NCI-H2081 treated with DMSO at 0.1 percent for 48 hours (cell line): ENCODE measurements around the gene RNF145.

Experiments
- DNase-seq: peaks from one replicate; lab custom pipeline; 2025; lab: John Stamatoyannopoulos, UW

Gene RNF145

GRCh38 chr5:159217236-159217635 lies 7.9 kb upstream of the RNF145 start:
- DNase-seq: no peak

- no peak for DNase-seq
Observed at GRCh38 chr5:159216454-159216853, 7.1 kb upstream of the RNF145 start.

DNA sequence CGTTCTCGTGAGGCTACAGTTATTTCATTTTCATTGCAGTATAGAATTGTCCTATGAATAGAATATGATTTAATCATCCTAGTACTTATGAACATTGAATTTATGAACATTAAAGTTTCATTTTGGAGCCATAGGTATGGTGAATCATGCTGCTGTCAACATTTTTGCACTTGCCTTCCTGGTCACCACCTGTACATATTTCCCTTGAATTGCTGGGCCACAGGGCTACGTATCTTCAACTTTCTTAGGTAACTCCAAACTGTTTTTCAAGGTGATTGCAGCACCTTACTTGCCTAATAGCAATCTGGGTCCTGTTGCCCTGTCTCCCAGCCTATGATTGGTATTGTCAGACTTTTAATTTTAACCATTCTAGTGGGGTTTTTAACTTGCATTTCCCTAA lies 6.5 kb upstream of the RNF145 start:
- DNase-seq: no peak

GRCh38 chr5:159214486-159215271 lies 5.3 kb upstream of the RNF145 start:
- no peak for DNase-seq

DNA sequence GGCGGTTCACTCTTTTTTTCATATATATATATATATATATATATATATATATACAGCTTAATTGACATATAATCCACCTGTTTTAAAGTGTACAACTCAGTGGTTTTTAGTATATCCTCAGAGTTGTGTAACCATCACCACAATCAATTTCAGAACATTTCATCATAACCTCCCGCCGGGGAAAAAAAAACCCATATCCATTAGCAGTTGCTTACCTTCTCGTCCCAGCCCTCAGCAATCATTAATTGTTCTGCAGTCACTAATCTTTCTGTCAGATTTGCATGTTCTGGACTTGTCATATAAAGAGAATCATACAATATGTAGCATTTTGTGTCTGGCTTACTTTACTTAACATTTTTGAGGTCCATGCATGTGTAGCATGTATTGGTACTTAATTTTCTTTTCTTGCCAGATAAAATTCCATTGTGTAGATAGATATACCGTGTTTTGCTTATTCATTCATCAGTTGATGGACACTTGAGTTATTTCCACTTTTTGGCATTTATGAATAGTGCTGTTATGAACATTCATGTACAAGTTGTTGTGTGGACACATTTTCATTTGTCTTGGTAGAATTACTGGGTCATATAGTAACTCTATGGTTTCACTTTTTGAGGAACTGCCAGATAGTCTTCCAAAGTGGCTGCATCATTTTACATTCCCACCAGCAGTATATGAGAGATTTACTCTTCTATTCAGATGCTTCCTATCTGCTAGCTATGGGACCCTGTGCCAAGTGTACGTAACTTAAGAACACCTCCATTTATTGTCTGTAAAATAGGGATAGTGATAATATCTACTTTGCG lies 3.5 kb upstream of the RNF145 start:
- DNase-seq: no peak

- DNase-seq: no peak
Observed at GRCh38 chr5:159211729-159212174, 2.4 kb upstream of the RNF145 start.

- no peak for DNase-seq
Observed at GRCh38 chr5:159210846-159211245, 1.5 kb upstream of the RNF145 start.

DNA sequence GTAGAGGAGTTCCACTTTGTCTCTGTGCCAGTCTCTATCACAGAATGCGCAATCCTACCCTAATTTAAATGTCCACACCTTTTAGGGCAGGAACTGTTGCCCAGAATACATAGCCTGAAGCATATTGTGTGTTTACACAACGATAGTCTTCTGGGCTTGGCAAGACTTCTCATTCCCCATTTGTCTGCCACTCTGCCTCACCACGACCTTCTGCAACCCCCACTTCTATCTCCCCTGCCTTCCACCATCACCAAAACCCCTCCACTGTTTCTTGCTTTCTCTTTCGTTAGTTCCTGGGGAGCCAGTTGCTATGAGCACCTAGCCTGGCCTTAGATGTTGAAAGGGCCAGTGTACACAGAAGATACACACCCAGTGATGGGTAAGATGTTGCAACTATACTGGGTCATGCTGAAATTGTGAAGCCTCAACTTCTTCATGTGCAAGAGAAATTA lies 883 bp upstream of the RNF145 start:
- DNase-seq: peak; percentile 41

- no peak for DNase-seq
Observed at GRCh38 chr5:159208514-159209437, 577 bp downstream of the RNF145 start.

DNA sequence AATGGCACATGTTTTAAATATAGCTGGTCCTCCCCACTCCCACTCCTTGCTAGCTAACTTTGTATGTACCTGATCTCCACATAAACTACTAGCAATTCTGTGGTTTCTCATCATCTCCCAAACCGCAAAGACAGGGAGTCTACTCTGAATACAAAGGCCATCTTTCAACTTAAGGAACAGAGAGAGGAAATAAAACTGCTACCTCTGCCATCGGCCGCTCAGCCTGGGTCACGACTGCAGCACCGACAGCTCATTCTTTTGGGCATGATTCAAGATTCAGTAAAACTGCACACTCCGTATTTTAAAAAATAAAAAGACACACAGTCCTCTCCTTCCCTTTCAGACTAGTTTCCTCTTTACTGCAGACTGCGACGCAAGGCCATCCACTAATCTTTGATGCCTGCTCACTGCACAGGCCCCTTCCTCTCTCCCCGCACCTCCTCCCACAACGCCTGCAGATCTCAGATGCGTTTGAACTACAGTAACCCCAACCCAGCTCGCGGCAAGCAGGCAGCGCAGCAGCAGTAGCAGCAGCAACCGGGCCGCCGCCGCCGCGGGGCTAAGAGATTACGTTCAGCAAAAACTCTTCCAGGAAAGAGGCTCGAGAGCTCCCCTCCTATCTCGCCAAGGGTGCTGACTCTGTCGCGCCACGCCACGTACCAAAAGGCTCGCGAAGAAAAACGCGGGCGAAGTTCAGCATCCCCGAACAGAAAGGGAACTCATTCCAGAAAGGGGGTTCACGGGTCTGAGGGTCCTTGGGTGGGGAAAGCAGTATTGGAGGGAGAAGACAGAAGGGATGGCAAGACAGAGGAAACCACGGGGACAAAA lies 1.5 kb downstream of the RNF145 start:
- no peak for DNase-seq

DNA sequence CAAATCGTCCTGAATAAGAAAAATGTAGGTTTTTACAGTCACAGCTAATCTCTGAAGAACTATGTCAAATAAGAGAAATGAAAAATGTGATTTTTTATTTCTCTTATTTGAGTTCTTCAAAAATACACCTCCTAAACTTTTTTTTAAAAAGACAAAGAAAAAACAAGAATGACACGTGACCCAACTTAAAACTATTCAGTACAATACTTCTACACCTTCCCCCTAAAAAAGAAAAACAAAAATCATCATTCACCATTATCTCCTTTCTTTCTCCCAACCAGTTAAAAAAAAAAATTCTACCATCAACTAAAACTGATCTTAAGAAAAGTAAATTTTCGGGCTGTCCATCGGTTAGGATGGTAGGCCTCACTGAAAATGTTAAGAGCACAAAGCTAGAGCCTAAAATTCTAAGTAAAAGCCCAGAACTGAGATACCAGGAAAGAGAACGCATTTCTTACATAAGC lies 2.1 kb downstream of the RNF145 start:
- DNase-seq: no peak

- no peak for DNase-seq
Observed at GRCh38 chr5:159206818-159207217, 2.5 kb downstream of the RNF145 start.

- DNase-seq: no peak
Observed at GRCh38 chr5:159206368-159206767, 3.0 kb downstream of the RNF145 start.

DNA sequence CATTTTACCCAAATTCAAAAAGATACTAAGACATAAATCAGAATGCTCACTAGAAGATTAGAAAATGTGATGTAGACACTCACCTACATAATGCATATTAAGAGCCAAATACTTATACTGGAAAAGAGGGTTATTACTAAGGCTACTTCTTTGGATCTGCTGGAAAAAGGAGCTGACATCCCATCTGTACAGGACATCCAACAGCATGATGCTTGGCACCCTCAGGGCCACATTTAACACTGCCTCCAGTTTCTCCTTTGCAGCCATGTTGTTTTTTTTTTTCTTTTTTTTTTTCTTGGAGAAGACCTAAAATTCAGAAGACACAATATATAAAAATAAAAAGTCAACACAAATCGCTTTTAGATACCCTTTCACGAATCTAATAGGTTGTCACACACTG lies 6.0 kb downstream of the RNF145 start:
- no peak for DNase-seq

DNA sequence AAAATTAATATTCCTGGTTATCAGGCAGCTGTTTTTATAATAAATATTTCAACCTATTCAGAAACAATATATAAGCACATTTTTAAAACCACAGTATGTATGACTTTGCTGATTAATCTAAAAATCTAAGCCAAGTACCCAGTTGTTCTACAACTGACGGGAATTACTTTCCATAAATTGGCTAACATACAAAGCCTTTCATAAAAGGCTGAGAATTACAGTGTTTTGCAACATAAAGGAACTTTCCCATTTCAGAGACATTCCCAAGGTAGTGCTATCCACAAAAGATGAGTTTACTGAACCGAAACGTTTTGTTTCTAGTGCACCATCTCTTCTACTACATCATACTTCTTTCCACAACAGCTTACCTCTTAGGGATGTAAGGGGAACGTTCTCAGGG lies 7.2 kb downstream of the RNF145 start:
- DNase-seq: no peak

- DNase-seq: no peak
Observed at GRCh38 chr5:159199780-159200179, 9.6 kb downstream of the RNF145 start.

DNA sequence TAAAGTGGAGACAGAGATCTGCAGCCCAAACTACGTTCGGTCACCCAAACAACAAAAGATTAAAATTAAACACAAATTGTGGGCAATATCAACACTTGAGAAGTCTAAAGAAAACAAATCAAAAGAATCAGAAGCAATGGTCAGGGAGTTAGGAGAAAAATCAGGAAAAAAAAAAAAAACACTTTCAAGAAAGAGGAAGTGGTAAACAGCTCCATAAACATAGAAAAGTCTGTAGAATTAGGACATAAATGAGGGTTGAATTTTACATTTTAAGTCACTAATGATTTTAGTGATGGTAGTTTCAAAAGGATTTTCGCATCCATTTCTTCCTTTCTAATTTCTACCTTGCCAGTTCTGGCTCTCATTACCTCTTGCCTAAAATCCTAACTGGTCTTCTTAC lies 10.1 kb downstream of the RNF145 start:
- DNase-seq: no peak

DNA sequence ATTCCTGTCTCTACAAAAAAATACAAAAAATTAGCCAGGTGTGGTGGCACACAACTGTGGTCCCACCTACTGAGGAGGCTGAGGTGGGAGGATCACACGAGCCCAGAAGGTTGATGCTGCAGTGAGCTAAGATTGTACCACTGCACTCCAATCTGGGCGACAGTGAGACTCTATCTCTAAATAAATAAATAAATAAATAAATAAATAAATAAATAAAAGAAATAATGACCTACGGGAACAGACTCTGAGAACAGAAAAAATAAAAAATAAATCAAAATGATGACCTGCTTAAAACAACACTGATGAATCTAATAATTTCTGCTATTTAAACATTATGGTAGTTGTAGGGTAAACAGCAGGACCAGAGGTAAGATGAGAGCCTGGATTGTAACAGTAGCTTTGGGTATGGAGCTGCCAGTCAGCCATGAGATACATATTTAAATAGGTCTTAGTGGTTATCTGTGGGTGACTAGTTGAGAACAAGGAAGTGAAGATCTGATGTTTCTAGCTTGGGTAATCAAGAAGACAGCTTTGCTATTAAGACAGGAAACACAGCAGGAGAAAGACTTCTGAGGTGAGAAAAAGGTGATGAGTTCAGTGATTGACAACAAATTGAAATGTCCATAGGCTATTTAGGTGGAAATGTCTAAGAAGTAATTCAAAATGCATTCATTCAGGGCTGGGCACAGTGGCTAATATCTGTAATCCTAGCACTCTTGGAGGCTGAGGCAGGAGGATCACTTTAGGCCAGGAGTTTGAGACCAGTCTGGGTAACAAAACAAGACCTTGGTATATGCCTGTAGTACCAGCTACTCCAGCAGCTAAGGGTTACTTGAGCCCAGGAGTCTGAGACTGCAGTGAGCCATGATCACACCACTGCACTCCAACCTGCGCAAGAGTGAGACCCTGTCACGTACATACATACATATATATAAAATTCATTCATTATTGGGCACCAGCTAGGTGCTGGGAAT lies 11.0 kb downstream of the RNF145 start:
- DNase-seq: no peak

DNA sequence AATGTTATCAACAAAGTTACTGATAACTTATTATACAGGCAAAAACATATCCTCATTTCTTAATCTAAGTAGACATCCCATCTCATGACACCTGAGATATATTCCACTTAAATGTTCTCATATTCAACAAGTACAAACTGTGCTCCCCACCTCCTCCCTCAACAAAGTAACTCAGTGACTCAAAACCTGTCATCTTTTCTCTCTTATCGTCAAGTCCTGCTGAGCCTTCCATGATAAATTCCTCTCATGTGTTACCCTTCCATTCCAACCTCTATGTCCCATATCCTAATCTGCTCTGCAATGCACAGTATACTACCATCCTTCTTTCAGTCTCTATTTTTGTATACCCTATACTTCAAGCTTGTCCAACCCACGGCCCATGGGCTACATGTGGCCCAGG lies 13.6 kb downstream of the RNF145 start:
- no peak for DNase-seq

GRCh38 chr5:159190170-159190569 lies 19.2 kb downstream of the RNF145 start:
- no peak for DNase-seq
